T-helper 2 cell treated with Interferon-gamma antibody and Interleukin-4, amounts not matched to agents 5 μg/mL and 100 μg/mL, for 36 hours (primary cell): ENCODE results near the gene KAT6B.

Experiments
- DNase-seq: peaks from one replicate; pipeline ENCODE4 v3.0.0; 2021; ENCODE audit warnings: low spot score
- H3K27ac Mint-ChIP-seq: one replicate; pipeline ENCODE4 v1.8.0; 2021; ENCODE audit warnings: mild to moderate bottlenecking, mixed read lengths
- H3K27me3 Mint-ChIP-seq: one replicate; pipeline ENCODE4 v1.8.0; 2021; ENCODE audit warnings: low read depth, mixed read lengths
- H3K36me3 Mint-ChIP-seq: one replicate; pipeline ENCODE4 v1.8.0; 2021; ENCODE audit warnings: low read depth, mixed read lengths
- H3K4me1 Mint-ChIP-seq: one replicate; pipeline ENCODE4 v1.8.0; 2021; ENCODE audit warnings: low read depth, mixed read lengths
- H3K4me3 Mint-ChIP-seq: one replicate; pipeline ENCODE4 v1.8.0; 2022; ENCODE audit warnings: mild to moderate bottlenecking, moderate library complexity, mixed read lengths
- H3K9me3 Mint-ChIP-seq: one replicate; pipeline ENCODE4 v1.8.0; 2021; ENCODE audit warnings: mixed read lengths

KAT6B gene

DNA sequence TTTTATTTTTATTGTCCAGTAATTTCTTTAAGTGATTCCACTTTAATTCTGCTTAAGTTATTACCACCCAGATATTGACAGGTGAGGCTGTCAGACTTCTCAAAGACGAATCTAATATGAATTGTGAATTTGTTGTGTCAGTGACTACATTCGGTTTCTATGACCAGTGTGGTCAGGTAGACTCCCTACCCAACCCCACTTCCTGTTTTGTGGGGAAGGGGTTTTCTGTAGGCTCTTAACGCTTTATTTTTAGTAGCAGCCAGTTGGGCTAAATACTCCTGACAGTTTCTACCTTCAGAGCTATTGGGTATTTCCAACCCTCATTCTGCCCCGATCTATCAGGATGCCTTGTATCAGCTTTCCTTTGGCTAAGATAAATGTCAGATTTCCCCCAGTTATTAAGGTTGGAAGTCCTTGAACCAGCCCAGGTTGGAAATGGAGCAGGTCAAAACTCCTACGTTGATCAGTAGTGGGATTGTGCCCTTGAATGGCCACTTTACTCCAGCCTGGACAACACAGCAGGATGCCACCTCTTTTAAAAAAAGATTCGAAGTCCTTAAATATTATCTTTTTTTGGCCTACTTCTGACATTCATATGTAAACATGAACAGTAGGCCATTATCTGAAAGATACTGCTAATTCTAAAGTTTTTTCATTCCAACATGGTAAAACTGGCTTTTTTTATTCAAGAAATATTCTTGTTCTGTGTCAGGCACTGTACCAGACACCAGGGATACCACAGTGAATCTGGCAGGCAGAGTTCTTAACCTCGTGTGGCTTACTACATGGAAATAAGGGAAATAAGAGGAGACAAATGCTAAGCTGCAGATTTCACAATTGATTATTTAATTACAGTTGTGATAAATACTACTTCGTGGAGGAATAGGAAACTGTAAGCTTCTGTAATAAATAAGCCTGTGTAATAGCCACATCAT lies 151.8 kb downstream of the KAT6B start:
- H3K4me1 Mint-ChIP-seq, result peaks cover 52% of the 10 kb centered on the region
- H3K4me3 Mint-ChIP-seq, result peak overlapping the region; percentile 70
- no peaks in the 10 kb centered on the region for H3K27me3 Mint-ChIP-seq
- H3K36me3 Mint-ChIP-seq, result peaks cover 43% of the 10 kb centered on the region
- peak; percentile 74 for DNase-seq
- H3K27ac Mint-ChIP-seq, result peak overlapping the region; percentile 77
- H3K9me3 Mint-ChIP-seq, result no peaks in the 10 kb centered on the region

DNA sequence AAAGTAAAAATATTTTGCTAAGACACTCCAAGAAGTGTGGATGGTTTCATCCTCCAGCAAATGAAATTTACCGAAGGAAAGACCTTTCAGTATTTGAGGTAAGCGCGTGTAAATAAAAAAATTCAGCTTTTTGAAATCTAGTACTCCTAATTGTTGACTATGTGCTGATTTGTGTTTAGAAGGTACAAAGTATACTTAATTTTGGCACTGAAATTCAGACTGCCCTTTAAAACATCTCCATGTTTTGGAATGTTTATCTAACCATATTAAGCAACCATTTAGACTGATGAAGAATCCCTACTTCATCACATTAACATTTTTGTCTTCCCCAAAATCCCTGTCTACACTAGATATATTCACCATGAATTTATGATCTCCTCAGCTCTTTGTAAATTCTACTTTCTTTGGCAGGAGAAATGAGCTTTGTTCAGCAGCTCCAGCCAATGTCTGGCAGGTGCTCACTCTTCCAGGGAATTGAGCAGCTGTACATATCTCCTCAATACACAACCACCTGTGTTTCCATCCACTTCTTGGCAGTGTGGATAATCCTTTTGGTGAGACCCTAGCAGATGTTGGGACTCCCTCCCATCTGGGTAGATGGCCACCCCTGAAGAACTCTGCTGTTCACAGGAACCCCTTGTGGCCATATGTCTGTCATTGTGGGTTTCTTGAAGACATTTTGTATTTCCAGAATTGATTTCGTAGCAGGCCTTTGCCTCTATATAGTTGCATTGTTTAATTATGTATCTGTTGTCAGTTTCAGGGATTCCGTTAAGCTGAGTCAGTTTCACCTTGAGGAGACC lies 155.6 kb downstream of the KAT6B start:
- H3K36me3 Mint-ChIP-seq, result peaks cover 42% of the 10 kb centered on the region
- no peak overlapping the region for H3K27ac Mint-ChIP-seq
- H3K9me3 Mint-ChIP-seq, result no peaks in the 10 kb centered on the region
- H3K27me3 Mint-ChIP-seq, result no peaks in the 10 kb centered on the region
- H3K4me1 Mint-ChIP-seq, result peaks cover 35% of the 10 kb centered on the region
- DNase-seq, result no peak
- H3K4me3 Mint-ChIP-seq, result no peak overlapping the region

DNA sequence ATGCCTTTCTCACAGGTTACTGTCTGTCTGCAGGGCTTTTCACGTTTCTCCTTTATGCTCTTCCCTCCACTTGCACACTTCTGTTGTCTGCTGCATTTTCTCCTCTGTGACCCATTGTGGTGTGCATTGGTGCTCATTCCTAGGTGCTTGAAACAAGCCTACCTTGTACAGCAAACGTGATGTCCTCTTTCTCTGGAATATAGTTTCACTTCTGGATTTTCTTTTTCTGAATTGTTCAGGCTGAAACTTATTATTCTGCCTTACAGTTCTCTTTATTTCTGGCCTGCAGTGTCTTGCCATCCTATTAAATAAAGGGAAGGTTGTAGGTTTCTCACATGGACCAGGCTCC lies 156.2 kb downstream of the KAT6B start:
- no peaks in the 10 kb centered on the region for H3K9me3 Mint-ChIP-seq
- H3K27me3 Mint-ChIP-seq, result no peaks in the 10 kb centered on the region
- no peak overlapping the region for H3K27ac Mint-ChIP-seq
- DNase-seq, result no peak
- H3K4me1 Mint-ChIP-seq, result peaks cover 32% of the 10 kb centered on the region
- H3K36me3 Mint-ChIP-seq, result peaks cover 43% of the 10 kb centered on the region
- H3K4me3 Mint-ChIP-seq, result no peak overlapping the region

DNA sequence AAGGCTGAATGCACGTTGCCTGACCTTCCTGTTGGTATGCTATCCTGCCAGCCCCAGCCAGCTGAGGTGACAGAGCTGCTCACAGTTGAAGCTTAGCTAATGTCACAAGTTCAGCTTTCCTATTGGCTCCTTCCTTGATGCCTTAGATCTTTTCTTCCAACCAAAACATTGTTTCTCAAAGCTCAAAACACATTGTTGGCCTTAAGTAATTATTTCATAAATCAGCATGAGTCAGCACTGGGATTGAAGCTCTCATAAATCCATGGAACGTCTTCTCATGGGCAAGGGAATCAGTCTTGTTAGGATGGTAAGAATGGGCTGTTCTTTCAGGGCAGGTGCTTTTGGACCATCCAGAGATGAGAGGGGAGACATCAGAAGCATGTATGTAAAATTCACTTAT lies 157.0 kb downstream of the KAT6B start:
- DNase-seq, result no peak
- Mint-ChIP-seq H3K4me3 (no peak overlapping the region), H3K27me3 (no peaks in the 10 kb centered on the region), H3K9me3 (no peaks in the 10 kb centered on the region), H3K27ac (no peak overlapping the region), H3K4me1 (peaks cover 32% of the 10 kb centered on the region), H3K36me3 (peaks cover 42% of the 10 kb centered on the region)

DNA sequence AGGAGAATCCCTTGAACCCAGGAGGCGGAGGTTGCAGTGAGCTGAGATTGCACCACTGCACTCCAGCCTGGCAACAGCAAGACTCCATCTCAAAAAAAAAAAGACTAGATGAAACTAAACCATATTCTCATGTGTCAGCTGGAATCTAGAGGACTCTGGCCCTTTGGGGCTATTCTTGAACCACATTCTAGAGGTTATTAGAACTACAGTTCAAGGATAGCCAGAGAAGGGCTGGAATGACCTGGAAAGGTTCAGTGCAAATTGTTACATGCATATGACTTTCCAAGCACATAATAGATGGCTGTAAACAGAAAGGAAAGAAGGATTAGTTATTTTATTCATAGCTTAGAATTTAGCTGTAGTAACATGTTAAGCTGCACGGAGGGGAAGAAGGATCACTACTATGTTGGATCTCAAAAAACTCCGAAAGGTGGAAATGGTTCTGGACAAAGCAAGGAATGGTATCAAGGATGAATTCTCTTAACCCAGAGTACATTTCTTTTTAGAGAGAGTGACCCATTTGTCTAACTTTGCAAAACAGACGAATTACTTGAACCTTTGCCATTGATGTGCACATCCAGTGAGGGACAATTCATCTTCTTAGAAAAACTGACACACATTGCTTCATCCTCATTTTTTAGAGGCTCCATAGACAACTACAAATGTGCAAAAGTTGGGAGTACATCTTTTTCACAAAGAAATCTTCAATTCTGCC lies 161.1 kb downstream of the KAT6B start:
- no peaks in the 10 kb centered on the region for H3K27me3 Mint-ChIP-seq
- no peaks in the 10 kb centered on the region for H3K9me3 Mint-ChIP-seq
- H3K27ac Mint-ChIP-seq, result no peak overlapping the region
- peaks cover 29% of the 10 kb centered on the region for H3K4me1 Mint-ChIP-seq
- no peak for DNase-seq
- no peak overlapping the region for H3K4me3 Mint-ChIP-seq
- H3K36me3 Mint-ChIP-seq, result peaks cover 36% of the 10 kb centered on the region

DNA sequence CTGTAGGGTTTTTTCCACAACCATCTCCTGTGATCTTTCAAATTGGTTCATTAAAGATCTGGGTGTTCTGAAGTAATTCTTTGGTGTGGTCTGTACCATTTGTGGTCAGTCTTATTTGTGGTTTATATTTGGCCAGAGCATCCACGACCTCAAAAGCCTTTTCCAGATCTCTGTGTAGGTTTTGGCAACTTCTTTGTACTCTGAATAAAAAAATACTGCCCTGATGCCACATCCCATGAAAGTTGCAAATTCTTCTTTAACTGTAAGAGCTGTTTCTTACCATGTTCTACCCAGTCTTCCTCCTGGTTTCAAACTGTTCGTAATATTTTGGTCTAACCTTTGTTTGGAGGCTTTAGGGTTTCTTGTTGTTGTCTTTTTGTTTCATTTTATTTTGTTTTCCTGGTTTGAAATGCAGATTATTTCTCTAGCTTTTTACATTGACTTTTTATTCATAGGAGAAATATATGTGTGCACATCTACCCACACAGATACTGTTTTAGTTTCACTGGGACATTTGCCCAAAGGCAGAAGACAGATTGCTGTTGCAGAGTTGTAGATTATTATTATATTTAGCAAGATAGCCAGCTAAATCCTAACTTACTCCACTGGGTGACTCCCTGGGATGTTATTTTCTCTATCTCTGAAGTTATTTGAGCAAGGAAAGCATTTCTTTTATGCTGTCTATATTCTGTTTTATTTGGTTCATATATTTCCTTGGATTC lies 161.8 kb downstream of the KAT6B start:
- DNase-seq, result no peak
- Mint-ChIP-seq H3K27me3 (no peaks in the 10 kb centered on the region), H3K4me1 (peaks cover 25% of the 10 kb centered on the region), H3K9me3 (no peaks in the 10 kb centered on the region), H3K36me3 (peaks cover 38% of the 10 kb centered on the region), H3K27ac (no peak overlapping the region), H3K4me3 (no peak overlapping the region)

DNA sequence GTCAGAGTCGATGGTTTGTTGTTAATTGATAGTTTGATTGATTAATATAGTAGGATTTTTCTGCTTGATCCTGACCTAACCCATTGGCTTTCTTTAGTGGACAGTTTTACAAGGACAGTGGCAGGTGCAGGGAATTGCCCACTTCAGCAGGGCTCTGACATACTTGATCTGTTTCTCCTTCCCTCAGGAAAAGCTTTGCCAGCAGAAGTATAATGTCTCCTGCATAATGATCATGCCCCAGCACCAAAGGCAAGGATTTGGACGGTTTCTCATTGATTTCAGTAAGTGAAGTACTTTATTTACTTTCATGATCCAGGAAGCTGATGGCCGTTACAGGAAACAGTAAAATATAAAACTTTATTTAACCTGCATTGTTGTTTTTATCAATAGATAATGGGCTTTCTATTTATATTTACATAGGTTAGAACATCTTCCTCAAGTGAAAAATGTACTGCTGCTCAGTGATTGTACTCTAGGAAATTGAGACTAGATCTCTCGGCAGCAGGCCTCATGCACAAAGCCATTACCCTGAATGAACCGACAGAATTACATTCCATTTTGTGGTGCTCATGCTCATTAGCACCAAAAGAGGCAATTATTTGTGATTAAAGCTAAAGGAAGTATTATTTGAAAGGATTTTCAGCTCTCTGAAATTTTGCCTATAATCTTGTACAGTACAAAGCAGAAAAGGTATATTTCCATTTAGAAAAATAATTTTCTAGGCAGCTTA lies 162.6 kb downstream of the KAT6B start:
- no peak overlapping the region for H3K4me3 Mint-ChIP-seq
- peaks cover 34% of the 10 kb centered on the region for H3K36me3 Mint-ChIP-seq

DNA sequence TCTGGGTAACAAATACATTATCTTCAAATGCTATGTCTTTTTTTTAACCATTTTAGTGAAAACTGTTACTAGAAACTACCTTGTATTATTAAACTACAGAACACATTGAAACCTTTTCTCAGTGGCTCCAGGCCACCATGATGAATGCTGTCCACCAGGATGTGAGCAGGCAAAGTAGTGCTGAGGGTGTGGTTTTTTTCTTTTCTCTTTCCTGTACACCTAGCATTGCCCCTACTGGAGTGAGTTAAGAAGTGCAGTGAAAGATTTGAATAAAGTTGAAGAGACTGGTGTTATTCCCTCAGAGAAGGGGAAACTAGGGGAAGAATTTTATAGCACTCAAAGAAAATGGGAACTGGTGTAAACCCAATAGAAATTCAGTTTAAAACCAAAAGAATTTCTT lies 165.0 kb downstream of the KAT6B start:
- H3K4me3 Mint-ChIP-seq, result no peak overlapping the region
- no peaks in the 10 kb centered on the region for H3K9me3 Mint-ChIP-seq
- H3K4me1 Mint-ChIP-seq, result peaks cover 36% of the 10 kb centered on the region
- no peaks in the 10 kb centered on the region for H3K27me3 Mint-ChIP-seq
- H3K36me3 Mint-ChIP-seq, result peaks cover 40% of the 10 kb centered on the region
- no peak overlapping the region for H3K27ac Mint-ChIP-seq
- DNase-seq, result no peak

More for the DNA sequence above, 162.6 kb downstream of the KAT6B start:
- no peak for DNase-seq
- Mint-ChIP-seq H3K4me1 (peaks cover 21% of the 10 kb centered on the region), H3K27me3 (no peaks in the 10 kb centered on the region), H3K9me3 (no peaks in the 10 kb centered on the region), H3K27ac (no peak overlapping the region)

DNA sequence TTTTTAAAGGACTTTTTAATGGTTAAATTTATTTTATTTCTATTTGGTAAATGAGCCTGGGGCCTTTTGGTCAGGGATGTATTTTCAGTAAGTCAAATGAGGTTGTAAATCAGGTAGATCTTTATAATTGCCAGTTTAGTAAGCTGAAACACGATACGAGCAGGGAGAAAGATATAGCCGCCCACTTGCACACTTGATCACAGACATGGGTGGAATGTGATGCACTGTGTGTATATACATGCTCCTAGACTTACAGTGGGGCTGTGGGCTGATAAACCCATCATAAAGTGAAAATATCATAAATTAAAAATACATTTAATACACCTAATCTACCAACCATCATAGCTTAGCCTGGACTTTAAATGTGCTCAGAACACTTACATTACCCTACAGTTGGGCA lies 165.7 kb downstream of the KAT6B start:
- Mint-ChIP-seq H3K27me3 (no peaks in the 10 kb centered on the region), H3K4me1 (peaks cover 36% of the 10 kb centered on the region), H3K36me3 (peaks cover 37% of the 10 kb centered on the region), H3K9me3 (no peaks in the 10 kb centered on the region), H3K27ac (no peak overlapping the region), H3K4me3 (no peak overlapping the region)
- DNase-seq, result no peak

DNA sequence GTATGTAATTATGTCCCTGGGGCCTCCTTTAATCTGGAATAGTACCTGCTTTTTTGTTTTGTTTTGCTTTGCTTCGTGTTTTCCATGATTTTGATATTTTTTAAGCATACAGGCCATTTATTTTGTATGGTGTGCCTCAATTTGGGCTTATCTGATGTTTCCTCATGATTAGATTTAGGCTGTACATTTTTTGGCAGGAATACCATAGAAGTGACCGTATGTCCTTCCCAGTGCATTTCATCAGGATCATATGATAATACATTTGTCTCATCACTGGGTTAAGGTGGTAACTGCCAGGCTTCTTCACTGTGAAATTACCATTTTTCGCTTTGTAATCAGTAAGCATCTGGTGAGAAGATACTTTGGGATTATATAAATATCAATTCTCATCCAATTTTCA lies 167.2 kb downstream of the KAT6B start:
- Mint-ChIP-seq H3K36me3 (peaks cover 33% of the 10 kb centered on the region), H3K4me3 (no peak overlapping the region), H3K4me1 (peaks cover 24% of the 10 kb centered on the region), H3K9me3 (no peaks in the 10 kb centered on the region), H3K27ac (no peak overlapping the region), H3K27me3 (no peaks in the 10 kb centered on the region)
- DNase-seq, result no peak

DNA sequence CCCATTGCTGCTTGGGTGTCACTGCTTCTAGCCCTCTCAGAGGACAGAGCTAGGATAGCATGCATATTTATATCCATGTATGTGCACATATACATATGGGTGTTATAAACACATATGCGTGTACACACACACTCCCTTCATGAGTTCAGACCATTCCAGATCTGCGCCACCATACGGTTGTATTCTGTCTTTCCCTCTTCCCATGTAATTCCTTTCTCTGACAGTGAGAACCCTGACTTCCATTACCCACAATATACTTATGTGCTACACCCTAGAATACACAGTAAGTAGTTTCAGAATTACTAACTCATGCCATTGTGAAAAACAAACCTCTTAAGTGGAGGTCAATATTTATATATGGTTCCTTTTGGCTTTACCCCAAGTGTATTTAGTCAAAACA lies 168.5 kb downstream of the KAT6B start:
- no peak for DNase-seq
- Mint-ChIP-seq H3K36me3 (peaks cover 33% of the 10 kb centered on the region), H3K9me3 (no peaks in the 10 kb centered on the region), H3K27me3 (no peaks in the 10 kb centered on the region), H3K4me3 (no peak overlapping the region), H3K27ac (peak overlapping the region; percentile 49), H3K4me1 (peaks cover 20% of the 10 kb centered on the region)

DNA sequence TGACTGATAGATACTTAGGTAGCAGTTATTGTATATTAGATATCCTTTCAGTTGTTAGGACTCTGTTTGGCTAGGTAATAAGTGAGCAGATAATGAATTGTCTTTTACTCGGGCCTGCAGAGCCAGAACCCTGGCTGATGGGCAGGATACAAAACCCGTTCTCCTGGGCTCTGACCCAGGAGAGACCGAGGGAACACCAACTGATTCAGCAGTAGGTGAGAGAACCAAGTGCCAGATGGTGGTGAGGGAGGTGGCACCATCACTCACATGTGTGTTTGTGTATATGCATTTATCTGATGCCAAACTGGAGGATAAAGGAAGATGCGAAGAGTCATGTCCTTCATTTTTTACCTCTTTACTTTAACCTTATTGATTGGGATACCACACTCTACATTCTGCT lies 169.4 kb downstream of the KAT6B start:
- H3K4me3 Mint-ChIP-seq, result no peak overlapping the region
- H3K27me3 Mint-ChIP-seq, result no peaks in the 10 kb centered on the region
- H3K9me3 Mint-ChIP-seq, result no peaks in the 10 kb centered on the region
- no peak for DNase-seq
- peaks cover 20% of the 10 kb centered on the region for H3K4me1 Mint-ChIP-seq
- peaks cover 29% of the 10 kb centered on the region for H3K36me3 Mint-ChIP-seq
- H3K27ac Mint-ChIP-seq, result peak overlapping the region; percentile 11

DNA sequence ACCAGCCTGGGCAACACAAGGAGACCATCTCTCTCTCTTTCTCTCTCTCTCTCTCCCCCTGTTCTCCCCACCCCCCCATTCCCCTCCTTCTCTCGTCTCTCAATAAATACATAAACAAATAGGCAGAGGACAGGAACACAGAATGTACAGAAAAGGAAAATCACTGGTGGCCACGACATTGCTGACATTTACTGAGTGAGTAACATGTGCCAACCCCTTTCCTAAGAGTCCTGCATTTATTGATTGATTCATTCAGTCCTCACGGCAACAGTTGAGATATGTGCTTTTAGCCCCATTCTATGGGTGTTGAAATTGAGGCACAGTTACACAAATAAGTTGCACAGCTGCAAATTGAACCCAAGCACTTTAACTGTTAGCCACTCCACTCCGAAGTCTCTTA lies 170.8 kb downstream of the KAT6B start:
- Mint-ChIP-seq H3K9me3 (no peaks in the 10 kb centered on the region), H3K4me3 (no peak overlapping the region), H3K4me1 (peaks cover 15% of the 10 kb centered on the region), H3K36me3 (peaks cover 23% of the 10 kb centered on the region), H3K27ac (no peak overlapping the region), H3K27me3 (no peaks in the 10 kb centered on the region)
- no peak for DNase-seq
